ENCODE results near the gene GUSB. TPM values are rescaled to one million over a fixed set of nuclear protein-coding genes. Genes with fewer than 3 reads are reported as not detected.

Gene GUSB
- total and polyA plus RNA-seq, 2 of the 4 experiments (the other 2 are of a cell fraction) = 12.9 to 47.7 TPM

- Histone ChIP-seq H4K91ac (ENCODE audit: insufficient read depth, low read depth, low read length) (no peak overlapping the region), H3K79me1 (ENCODE audit: low read depth in 1 of 2, low read length in 2 of 2) (peaks cover 29 to 58% of the 10 kb centered on the region in 2 experiments), H2AK9ac (replicated peaks; ENCODE audit: low read depth, low read length, poor library complexity) (no peak overlapping the region), H3K56ac (ENCODE audit: extremely low read depth, insufficient read depth, low read length) (no peak overlapping the region), H4K5ac (ENCODE audit: low read depth, low read length) (no peak overlapping the region), H3K9ac (ENCODE audit: low read depth, low read length) (no peak overlapping the region), H2BK120ac (ENCODE audit: low read depth, low read length) (no peak overlapping the region), H4K20me1 (ENCODE audit: insufficient read depth, low read length) (peaks cover 8% of the 10 kb centered on the region; the same call in 1 of the 2 replicates), H3K9me3 (ENCODE audit: control insufficient read depth, insufficient read depth, low read length) (no peaks in the 10 kb centered on the region), H3K4me3 (ENCODE audit: insufficient read depth, low read depth, low read length) (no peak overlapping the region), H3K9me1 (ENCODE audit: insufficient read depth, low read length) (peaks cover 4% of the 10 kb centered on the region; the same call in 1 of the 2 replicates), H3K4me2 (ENCODE audit: low read depth, low read length) (no peak overlapping the region), H2BK15ac (ENCODE audit: low read depth, low read length) (no peak overlapping the region), H3K14ac (replicated peaks; ENCODE audit: low read depth, low read length) (no peak overlapping the region), H3K4me1 (ENCODE audit: control insufficient read depth, insufficient read depth, low read length) (peaks cover 3% of the 10 kb centered on the region), H3K27ac (ENCODE audit: insufficient read depth, low read length) (no peak overlapping the region), H2BK20ac (ENCODE audit: low read depth, low read length) (no peak overlapping the region), H3K4ac (ENCODE audit: low read depth, low read length) (no peak overlapping the region), H4K8ac (ENCODE audit: low read depth in 2 of 2, low read length in 2 of 2) (no peak overlapping the region), H3K36me3 (ENCODE audit: control insufficient read depth, insufficient read depth, low read length) (0 out of 2 replicates have a peak, but pooled peaks cover 1% of the 10 kb centered on the region), H2AFZ (replicated peaks; ENCODE audit: low read length, poor library complexity) (no peak overlapping the region), H3K23ac (ENCODE audit: low read depth, low read length) (no peak overlapping the region), H2BK5ac (ENCODE audit: low read depth, low read length, poor library complexity, severe bottlenecking) (no peak overlapping the region), H2AK5ac (ENCODE audit: low read depth, low read length) (no peak overlapping the region), H3K27me3 (ENCODE audit: control insufficient read depth, insufficient read depth, low read length) (no peaks in the 10 kb centered on the region), H3K18ac (ENCODE audit: low read depth, low read length) (no peak overlapping the region)
- ATAC-seq (ENCODE audit: low read depth) (no peak), DNase-seq (no peak)
- ChIA-PET POLR2A (ENCODE audit: unreplicated experiment) (no interaction called here), CTCF (no interaction called here)
- intact Hi-C loops (cut with micrococcal nuclease) = loop anchor here (10.0 kb wide), 1 partner anchor 62 kb away; the partner anchor contains the start of gene VKORC1L1
- in situ Hi-C loops (cut with MboI; ENCODE audit: low sequenced_read_pairs) = no loop called here
- no TSS peak for BruUV-seq (replicated peaks)
- TF ChIP-seq MXI1 (IDR thresholded peaks at IDR 0.05; ENCODE audit: borderline replicate concordance, low read depth, low read length) = no peak
- no peak for TF ChIP-seq FOS (IDR thresholded peaks at IDR 0.05; ENCODE audit: low read depth, low read length)
- TF ChIP-seq CEBPB (IDR thresholded peaks at IDR 0.05; ENCODE audit: low read depth, low read length) = no peak
- no CpG with 5 or more reads among the region's 2 CpGs for WGBS, 2 experiments (ENCODE audit: extremely low coverage in 2 of 2, insufficient read length in 1 of 2)
- dilution Hi-C loops (cut with HindIII; ENCODE audit: low sequenced_read_pairs, unreplicated experiment) = no loop called here
Observed at GRCh38 chr7:65937296-65937695, 44.7 kb downstream of the GUSB start.

All from IMR-90 (cell line).